ENCODE measurements around the gene LILRB5. TPM values are rescaled to one million over a fixed set of nuclear protein-coding genes. Genes with fewer than 3 reads are reported as not detected.

LILRB5 gene
- total RNA-seq, 4 donors from 2014 or later: 12.5 to 17.5 (median 15.1) TPM

GRCh38 chr19:54255105-54255775 is 1.8 kb downstream of the LILRB5 start:
- Histone ChIP-seq H3K27me3 (peaks cover 73% of the 10 kb centered on the region), H3K4me1 (no peaks in the 10 kb centered on the region), H3K9me3 (no peaks in the 10 kb centered on the region), H3K36me3 (no peaks in the 10 kb centered on the region), H3K27ac (no peak overlapping the region), H3K4me3 (peak overlapping the region in 1 of 2 donors; percentile 34)
- TF ChIP-seq EP300 (IDR thresholded peaks at IDR 0.05) (no peak), POLR2AphosphoS5 (IDR thresholded peaks at IDR 0.05) (no peak), POLR2A (IDR thresholded peaks at IDR 0.05) (no peak)
- TF ChIP-seq, protein P1, sequence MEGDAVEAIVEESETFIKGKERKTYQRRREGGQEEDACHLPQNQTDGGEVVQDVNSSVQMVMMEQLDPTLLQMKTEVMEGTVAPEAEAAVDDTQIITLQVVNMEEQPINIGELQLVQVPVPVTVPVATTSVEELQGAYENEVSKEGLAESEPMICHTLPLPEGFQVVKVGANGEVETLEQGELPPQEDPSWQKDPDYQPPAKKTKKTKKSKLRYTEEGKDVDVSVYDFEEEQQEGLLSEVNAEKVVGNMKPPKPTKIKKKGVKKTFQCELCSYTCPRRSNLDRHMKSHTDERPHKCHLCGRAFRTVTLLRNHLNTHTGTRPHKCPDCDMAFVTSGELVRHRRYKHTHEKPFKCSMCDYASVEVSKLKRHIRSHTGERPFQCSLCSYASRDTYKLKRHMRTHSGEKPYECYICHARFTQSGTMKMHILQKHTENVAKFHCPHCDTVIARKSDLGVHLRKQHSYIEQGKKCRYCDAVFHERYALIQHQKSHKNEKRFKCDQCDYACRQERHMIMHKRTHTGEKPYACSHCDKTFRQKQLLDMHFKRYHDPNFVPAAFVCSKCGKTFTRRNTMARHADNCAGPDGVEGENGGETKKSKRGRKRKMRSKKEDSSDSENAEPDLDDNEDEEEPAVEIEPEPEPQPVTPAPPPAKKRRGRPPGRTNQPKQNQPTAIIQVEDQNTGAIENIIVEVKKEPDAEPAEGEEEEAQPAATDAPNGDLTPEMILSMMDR (IDR thresholded peaks at IDR 0.05): no peak
- 22% methylated on average over 7 of the region's 26 CpGs; no CpG with 5 or more reads in 1 of the 2 donors for WGBS, 2 donors (ENCODE audit: low coverage in 1 of 2)
- ATAC-seq: no peak

- TF ChIP-seq, protein P1 (IDR thresholded peaks at IDR 0.05): no peak
- TF ChIP-seq POLR2AphosphoS5 (IDR thresholded peaks at IDR 0.05): no peak
- TF ChIP-seq POLR2A (IDR thresholded peaks at IDR 0.05): no peak
- TF ChIP-seq EP300 (IDR thresholded peaks at IDR 0.05): no peak
- no peak overlapping the region for H3K4me3 ChIP-seq
- no peaks in the 10 kb centered on the region for H3K9me3 ChIP-seq
- no peaks in the 10 kb centered on the region for H3K4me1 ChIP-seq
- no CpG with 5 or more reads among the region's 17 CpGs for WGBS, 2 donors (ENCODE audit: low coverage in 1 of 2)
- ATAC-seq: no peak
- peaks cover 82% of the 10 kb centered on the region for H3K27me3 ChIP-seq
- H3K27ac ChIP-seq: no peak overlapping the region
- H3K36me3 ChIP-seq: no peaks in the 10 kb centered on the region
Observed at GRCh38 chr19:54254195-54254906, 2.7 kb downstream of the LILRB5 start.

DNA sequence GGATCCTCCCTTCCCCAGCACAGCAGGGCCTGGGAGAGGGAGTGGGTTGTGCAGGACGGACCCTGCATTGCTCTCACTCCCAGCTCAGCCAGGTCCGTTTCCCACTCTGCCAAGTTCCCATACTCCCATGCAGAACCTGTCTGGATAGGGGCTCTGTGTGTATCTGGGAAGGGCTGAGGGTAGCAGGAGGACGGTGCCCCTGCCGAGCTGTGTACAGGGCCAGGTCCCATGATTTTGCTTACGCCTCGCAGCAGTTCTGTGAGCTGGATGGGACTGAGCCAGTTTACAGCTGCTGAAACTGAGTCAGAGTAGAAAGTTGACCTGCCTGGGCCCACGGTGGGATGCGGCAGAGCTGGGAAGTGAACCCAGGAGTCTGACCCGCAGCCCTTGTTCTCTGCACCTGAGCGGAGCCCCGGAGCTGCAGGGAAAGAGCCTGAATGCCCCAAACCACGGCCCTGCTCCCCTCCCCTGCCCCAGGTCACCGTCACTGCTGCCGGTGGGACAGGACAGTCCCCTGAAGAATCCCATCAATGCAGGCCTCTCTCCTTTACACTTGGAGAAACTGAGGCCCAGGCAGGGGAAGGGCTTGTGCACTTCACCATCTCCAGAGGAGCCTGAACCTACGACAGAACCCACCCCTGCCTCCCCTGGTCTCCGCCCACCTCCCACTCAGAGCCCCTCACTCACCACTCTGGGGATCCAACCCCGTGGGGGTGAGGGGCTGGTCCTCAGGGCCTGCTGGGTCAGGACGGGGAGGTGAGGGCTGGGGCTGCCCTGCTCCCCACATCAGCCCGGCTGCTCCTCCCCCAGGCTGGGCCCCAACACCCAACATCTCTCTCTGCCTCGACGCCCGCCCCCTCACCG is 3.5 kb downstream of the LILRB5 start:
- Histone ChIP-seq H3K36me3 (no peaks in the 10 kb centered on the region), H3K4me1 (no peaks in the 10 kb centered on the region), H3K27me3 (peaks cover 82% of the 10 kb centered on the region), H3K4me3 (no peak overlapping the region), H3K9me3 (no peaks in the 10 kb centered on the region), H3K27ac (no peak overlapping the region)
- no peak for ATAC-seq
- WGBS, 2 donors (ENCODE audit: low coverage in 1 of 2): 50 to 64% methylated on average over 2 to 4 of the region's 23 CpGs
- TF ChIP-seq, protein P1 (IDR thresholded peaks at IDR 0.05): no peak
- TF ChIP-seq EP300 (IDR thresholded peaks at IDR 0.05) (no peak), POLR2AphosphoS5 (IDR thresholded peaks at IDR 0.05) (no peak), POLR2A (IDR thresholded peaks at IDR 0.05) (no peak)

DNA sequence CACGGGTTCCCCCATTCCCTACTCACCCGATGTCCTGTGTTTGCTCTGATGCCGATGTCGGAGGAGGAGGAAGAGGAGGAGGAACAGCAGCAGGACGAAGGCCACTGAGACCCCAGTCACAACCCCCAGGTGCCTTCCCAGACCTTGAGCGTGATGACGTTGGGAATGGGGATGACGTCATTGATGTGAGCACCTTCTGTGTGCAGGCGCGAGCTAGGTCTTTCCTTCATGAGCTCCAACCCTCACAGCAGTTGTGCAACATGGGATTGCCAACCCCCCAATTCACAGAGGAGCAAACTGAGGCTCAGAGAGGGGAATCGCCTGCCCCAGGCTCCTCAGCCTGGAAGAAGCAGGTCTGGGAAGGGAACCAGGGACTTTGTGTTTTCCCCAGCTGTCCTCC is 4.2 kb downstream of the LILRB5 start:
- no peak overlapping the region for H3K4me3 ChIP-seq
- no peaks in the 10 kb centered on the region for H3K4me1 ChIP-seq
- no peaks in the 10 kb centered on the region for H3K36me3 ChIP-seq
- H3K9me3 ChIP-seq: no peaks in the 10 kb centered on the region
- TF ChIP-seq EP300 (IDR thresholded peaks at IDR 0.05) (no peak), POLR2AphosphoS5 (IDR thresholded peaks at IDR 0.05) (no peak), POLR2A (IDR thresholded peaks at IDR 0.05) (no peak)
- TF ChIP-seq, protein P1 (IDR thresholded peaks at IDR 0.05): no peak
- no peak overlapping the region for H3K27ac ChIP-seq
- H3K27me3 ChIP-seq: peaks cover 84% of the 10 kb centered on the region
- ATAC-seq: no peak
- WGBS, 2 donors (ENCODE audit: low coverage in 1 of 2): 80 to 89% methylated on average over 3 to 5 of the region's 11 CpGs

Data from gastroesophageal sphincter (tissue), 4 donors.